Neuronal stem cell (in vitro differentiated cells): ENCODE results near the gene DCDC1.
A peak's percentile ranks its signal among the peaks of the same experiment; 100 is the strongest.

ENCODE experiments used
- DNase-seq: peaks from one replicate; pipeline ENCODE4 v3.0.0-alpha.2; 2013; ENCODE audit warnings: low spot score
- H2AFZ ChIP-seq: one replicate; pipeline ENCODE4 v1.6.1; 2013; ENCODE audit warnings: mild to moderate bottlenecking, low read length, inconsistent platforms
- H2AK5ac ChIP-seq: 2 replicates; pipeline ENCODE4 v1.6.1; 2013; ENCODE audit warnings: low read depth, mild to moderate bottlenecking, inconsistent platforms, low read length, moderate library complexity, mixed read lengths
- H2BK120ac ChIP-seq: 2 replicates; pipeline ENCODE4 v1.6.1; 2013; ENCODE audit warnings: low read depth, mild to moderate bottlenecking, inconsistent platforms, low read length, moderate library complexity, mixed read lengths
- H2BK12ac ChIP-seq: one replicate; pipeline ENCODE4 v1.6.1; 2013; ENCODE audit warnings: low read length, inconsistent platforms
- H2BK15ac ChIP-seq: 2 replicates; pipeline ENCODE4 v1.6.1; 2013; ENCODE audit warnings: mild to moderate bottlenecking, low read length, inconsistent platforms, mixed read lengths
- H2BK5ac ChIP-seq: one replicate; pipeline ENCODE4 v1.6.1; 2013; ENCODE audit warnings: inconsistent platforms, mild to moderate bottlenecking, low read length, moderate library complexity
- H3K14ac ChIP-seq: one replicate; pipeline ENCODE4 v1.6.1; 2013; ENCODE audit warnings: low read length, inconsistent platforms
- H3K18ac ChIP-seq: 2 replicates; pipeline ENCODE4 v1.6.1; 2013; ENCODE audit warnings: low read length, inconsistent platforms
- H3K23ac ChIP-seq: 2 replicates; pipeline ENCODE4 v1.6.1; 2013; ENCODE audit warnings: low read depth, mild to moderate bottlenecking, mixed read lengths, low read length, inconsistent platforms; ENCODE audit not compliant: poor library complexity
- H3K27ac ChIP-seq: replicated peaks from 3 replicates; pipeline ENCODE4 v1.5.1; 2013; ENCODE audit warnings: low read length, inconsistent platforms
- H3K27me3 ChIP-seq, 3 experiments: 2 replicates each; pipeline ENCODE4 v1.6.1; 2013; ENCODE audit warnings: low read length in 3 of 3, mild to moderate bottlenecking in 2 of 3, inconsistent platforms in 1 of 3, low read depth in 1 of 3, mixed read lengths in 1 of 3, moderate library complexity in 1 of 3; ENCODE audit not compliant: control insufficient read depth in 3 of 3, insufficient read depth in 3 of 3
- H3K36me3 ChIP-seq, 2 donors: replicated peaks in 1 of 2; 2 replicates each; pipeline ENCODE4 v1.6.1; 2013; ENCODE audit warnings: low read length in 2 of 2; ENCODE audit not compliant: control insufficient read depth in 2 of 2, insufficient read depth in 2 of 2
- H3K4ac ChIP-seq: 2 replicates; pipeline ENCODE4 v1.6.1; 2013; ENCODE audit warnings: inconsistent platforms, mild to moderate bottlenecking, low read length, moderate library complexity
- H3K4me1 ChIP-seq, 2 donors: 1 replicate in 1 of 2; 2 replicates in 1 of 2; pipeline ENCODE4 v1.6.1; 2013; ENCODE audit warnings: low read length in 2 of 2, low read depth in 1 of 2; ENCODE audit not compliant: control insufficient read depth in 2 of 2, insufficient read depth in 1 of 2
- H3K4me2 ChIP-seq: one replicate; pipeline ENCODE4 v1.6.1; 2013; ENCODE audit warnings: mild to moderate bottlenecking, low read length, inconsistent platforms; ENCODE audit not compliant: insufficient read depth, poor library complexity, severe bottlenecking
- H3K4me3 ChIP-seq, 2 donors: 2 replicates each; pipeline ENCODE4 v1.5.1; 2013; ENCODE audit warnings: low read length in 2 of 2, mild to moderate bottlenecking in 2 of 2, inconsistent platforms in 1 of 2, moderate library complexity in 1 of 2
- H3K79me1 ChIP-seq: one replicate; pipeline ENCODE4 v1.6.1; 2013; ENCODE audit warnings: low read depth, mild to moderate bottlenecking, inconsistent platforms, low read length, moderate library complexity
- H3K9ac ChIP-seq: one replicate; pipeline ENCODE4 v1.6.1; 2013; ENCODE audit warnings: mild to moderate bottlenecking, low read depth, low read length, inconsistent platforms; ENCODE audit not compliant: poor library complexity
- H3K9me3 ChIP-seq, 2 donors: replicated peaks in 1 of 2; 2 replicates each; pipeline versions ENCODE3 to v1.6.1; 2013; ENCODE audit warnings: low read length in 2 of 2, mild to moderate bottlenecking in 2 of 2, inconsistent platforms in 1 of 2, low read depth in 1 of 2, mixed read lengths in 1 of 2, moderate library complexity in 1 of 2; ENCODE audit not compliant: control insufficient read depth in 2 of 2, insufficient read depth in 1 of 2
- H4K8ac ChIP-seq: one replicate; pipeline ENCODE4 v1.6.1; 2013; ENCODE audit warnings: low read depth, mild to moderate bottlenecking, inconsistent platforms, low read length, moderate library complexity
- H4K91ac ChIP-seq: one replicate; pipeline ENCODE4 v1.6.1; 2013; ENCODE audit warnings: low read length, low read depth, mild to moderate bottlenecking, inconsistent platforms; ENCODE audit not compliant: poor library complexity
- WGBS, 2 donors: extraction: QIAGEN DNeasy Blood & Tissue Kit; methylation state at CpG; one replicate each; pipeline ENCODE4 v1.1.7; 2013; ENCODE audit warnings: missing lambda C conversion rate in 2 of 2, mixed read lengths in 1 of 2; ENCODE audit not compliant: insufficient read length in 2 of 2, insufficient replicate concordance in 1 of 2; ENCODE audit errors: extremely low coverage in 2 of 2; 5-methylcytosine and 5-hydroxymethylcytosine counted together

The DCDC1 gene

GRCh38 chr11:31001427-31001826, 368.1 kb downstream of the DCDC1 start:
- H3K9ac ChIP-seq = no peak overlapping the region
- no peak for DNase-seq
- no peak overlapping the region for H3K14ac ChIP-seq

DNA sequence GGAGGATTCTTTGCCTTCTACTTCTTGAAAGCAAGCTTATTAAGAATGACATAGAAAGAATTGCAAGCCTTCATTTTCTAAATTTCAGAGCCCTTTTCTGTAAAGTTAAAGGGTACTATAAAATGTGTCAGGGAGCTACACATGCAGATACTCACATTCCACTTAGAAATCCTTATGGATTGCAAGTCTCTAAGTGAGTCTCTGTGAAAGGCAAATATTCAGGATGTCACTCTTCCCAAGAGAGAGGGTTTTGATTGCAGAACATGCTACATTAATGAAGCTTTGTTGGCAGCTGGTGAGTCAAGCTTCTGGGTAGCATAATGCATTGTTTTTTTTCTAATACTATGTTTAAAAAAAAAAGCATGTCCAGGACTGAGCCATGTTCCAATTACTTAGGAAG, 369.2 kb downstream of the DCDC1 start:
- Histone ChIP-seq H2BK5ac (no peak overlapping the region), H3K36me3 (no peaks in the 10 kb centered on the region), H3K4me3 (no peak overlapping the region), H4K91ac (no peak overlapping the region), H3K9me3 (no peaks in the 10 kb centered on the region), H4K8ac (no peak overlapping the region), H3K14ac (no peak overlapping the region), H3K4ac (no peak overlapping the region), H3K4me1 (peaks cover 0 to 2% of the 10 kb centered on the region in 2 donors), H3K9ac (no peak overlapping the region), H2BK12ac (no peak overlapping the region), H3K79me1 (no peaks in the 10 kb centered on the region), H2AFZ (no peak overlapping the region), H2BK15ac (no peak overlapping the region), H3K23ac (no peak overlapping the region), H3K27ac (no peak overlapping the region), H2AK5ac (no peak overlapping the region), H3K27me3 (no peaks in the 10 kb centered on the region), H2BK120ac (no peak overlapping the region), H3K18ac (no peak overlapping the region), H3K4me2 (no peak overlapping the region)
- no peak for DNase-seq

More at GRCh38 chr11:31001427-31001826, 368.1 kb downstream of the DCDC1 start:
- Histone ChIP-seq H3K4me1 (peaks cover 0 to 2% of the 10 kb centered on the region in 2 donors), H2BK120ac (no peak overlapping the region), H3K18ac (no peak overlapping the region), H2BK5ac (no peak overlapping the region), H3K4me2 (no peak overlapping the region), H3K36me3 (no peaks in the 10 kb centered on the region), H4K8ac (no peak overlapping the region), H3K23ac (no peak overlapping the region), H2BK15ac (no peak overlapping the region), H3K4me3 (no peak overlapping the region), H3K27me3 (no peaks in the 10 kb centered on the region), H3K79me1 (no peaks in the 10 kb centered on the region), H2AK5ac (no peak overlapping the region), H2AFZ (no peak overlapping the region), H3K27ac (no peak overlapping the region), H3K9me3 (no peaks in the 10 kb centered on the region), H2BK12ac (no peak overlapping the region), H4K91ac (no peak overlapping the region), H3K4ac (no peak overlapping the region)
- WGBS, 2 donors = no CpG with 5 or more reads among the region's 3 CpGs

DNA sequence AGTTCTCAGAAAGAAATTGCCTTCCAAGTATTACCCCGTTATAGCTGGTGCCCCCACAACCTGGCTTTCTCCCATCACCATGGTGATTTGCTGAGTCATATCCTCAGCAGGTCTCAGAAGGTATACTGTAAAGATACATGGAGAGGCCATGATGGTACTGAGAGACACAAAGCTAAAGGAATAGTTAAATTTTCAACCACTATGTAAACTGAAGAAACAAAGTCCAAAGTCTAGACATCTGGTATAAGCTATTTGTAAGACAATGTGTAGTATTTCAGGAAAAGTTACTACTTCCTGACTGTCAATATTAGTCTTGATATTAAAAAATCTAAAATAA, 377.1 kb downstream of the DCDC1 start:
- Histone ChIP-seq H3K23ac (no peak overlapping the region), H3K9ac (no peak overlapping the region), H3K18ac (no peak overlapping the region), H2AK5ac (no peak overlapping the region), H2BK5ac (no peak overlapping the region), H2AFZ (peak overlapping the region; percentile 66), H3K4me3 (no peak overlapping the region), H4K91ac (no peak overlapping the region), H3K27me3 (no peaks in the 10 kb centered on the region), H4K8ac (no peak overlapping the region), H2BK12ac (no peak overlapping the region), H3K9me3 (no peaks in the 10 kb centered on the region), H3K27ac (no peak overlapping the region), H2BK120ac (no peak overlapping the region), H3K14ac (no peak overlapping the region), H3K4me1 (peaks cover 0 to 3% of the 10 kb centered on the region in 2 donors), H2BK15ac (no peak overlapping the region), H3K4ac (no peak overlapping the region), H3K4me2 (no peak overlapping the region), H3K79me1 (no peaks in the 10 kb centered on the region), H3K36me3 (no peaks in the 10 kb centered on the region)
- no CpG with 5 or more reads among the region's 1 CpG for WGBS, 2 donors
- no peak for DNase-seq

- H3K9ac ChIP-seq = no peak overlapping the region
- no peaks in the 10 kb centered on the region for H3K79me1 ChIP-seq
- no peak overlapping the region for H2BK12ac ChIP-seq
- peak overlapping the region; percentile 66 for H2AFZ ChIP-seq
- no peaks in the 10 kb centered on the region for H3K36me3 ChIP-seq
- no peak overlapping the region for H3K4ac ChIP-seq
- H3K14ac ChIP-seq = no peak overlapping the region
- H3K4me2 ChIP-seq = no peak overlapping the region
- peaks cover 0 to 3% of the 10 kb centered on the region in 2 donors for H3K4me1 ChIP-seq
- WGBS, 2 donors = no CpG with 5 or more reads among the region's 2 CpGs
- H3K27ac ChIP-seq = no peak overlapping the region
- H3K9me3 ChIP-seq = no peaks in the 10 kb centered on the region
- no peaks in the 10 kb centered on the region for H3K27me3 ChIP-seq
- no peak overlapping the region for H2BK15ac ChIP-seq
- H3K23ac ChIP-seq = no peak overlapping the region
- H4K91ac ChIP-seq = no peak overlapping the region
- no peak for DNase-seq
- no peak overlapping the region for H3K18ac ChIP-seq
- no peak overlapping the region for H2BK5ac ChIP-seq
- H4K8ac ChIP-seq = no peak overlapping the region
- H2AK5ac ChIP-seq = no peak overlapping the region
- H2BK120ac ChIP-seq = no peak overlapping the region
- no peak overlapping the region for H3K4me3 ChIP-seq
Observed at GRCh38 chr11:30991802-30992512, 377.6 kb downstream of the DCDC1 start.
